Measurements from ENCODE around the gene CCK. TPM values are rescaled to one million over a fixed set of nuclear protein-coding genes. Genes with fewer than 3 reads are reported as not detected.
A peak's percentile ranks its signal among the peaks of the same experiment; 100 is the strongest.

Gene CCK
- polyA plus RNA-seq, 1 experiment = not detected

DNA sequence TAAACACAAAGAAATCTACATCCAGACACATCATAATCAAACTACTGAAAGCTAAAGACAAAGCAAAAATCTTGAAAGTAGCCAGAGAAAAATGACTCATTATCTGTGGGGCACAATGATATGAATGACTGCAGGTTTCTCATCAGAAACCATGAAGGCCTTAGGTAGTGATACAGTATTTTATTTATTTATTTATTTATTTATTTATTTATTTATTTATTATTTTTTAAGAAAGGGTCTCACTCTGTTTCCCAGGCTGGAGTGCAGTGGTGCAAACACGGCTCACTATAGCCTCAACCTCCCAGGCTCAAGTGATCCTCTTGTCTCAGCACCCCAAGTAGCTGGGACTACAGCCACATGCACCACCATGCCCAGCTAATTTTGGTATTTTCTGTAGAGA is 15.2 kb downstream of the CCK start:
- H3K4me3 ChIP-seq (ENCODE audit: low read depth, low read length) = no peak overlapping the region
- DNase-seq (ENCODE audit: low read depth) = no peak
- peaks cover 7% of the 10 kb centered on the region for H3K27me3 ChIP-seq (ENCODE audit: control insufficient read depth, insufficient read depth, low read length)
- H3K36me3 ChIP-seq (ENCODE audit: control insufficient read depth, insufficient read depth, low read length) = no peaks in the 10 kb centered on the region
- TF ChIP-seq, protein P1, sequence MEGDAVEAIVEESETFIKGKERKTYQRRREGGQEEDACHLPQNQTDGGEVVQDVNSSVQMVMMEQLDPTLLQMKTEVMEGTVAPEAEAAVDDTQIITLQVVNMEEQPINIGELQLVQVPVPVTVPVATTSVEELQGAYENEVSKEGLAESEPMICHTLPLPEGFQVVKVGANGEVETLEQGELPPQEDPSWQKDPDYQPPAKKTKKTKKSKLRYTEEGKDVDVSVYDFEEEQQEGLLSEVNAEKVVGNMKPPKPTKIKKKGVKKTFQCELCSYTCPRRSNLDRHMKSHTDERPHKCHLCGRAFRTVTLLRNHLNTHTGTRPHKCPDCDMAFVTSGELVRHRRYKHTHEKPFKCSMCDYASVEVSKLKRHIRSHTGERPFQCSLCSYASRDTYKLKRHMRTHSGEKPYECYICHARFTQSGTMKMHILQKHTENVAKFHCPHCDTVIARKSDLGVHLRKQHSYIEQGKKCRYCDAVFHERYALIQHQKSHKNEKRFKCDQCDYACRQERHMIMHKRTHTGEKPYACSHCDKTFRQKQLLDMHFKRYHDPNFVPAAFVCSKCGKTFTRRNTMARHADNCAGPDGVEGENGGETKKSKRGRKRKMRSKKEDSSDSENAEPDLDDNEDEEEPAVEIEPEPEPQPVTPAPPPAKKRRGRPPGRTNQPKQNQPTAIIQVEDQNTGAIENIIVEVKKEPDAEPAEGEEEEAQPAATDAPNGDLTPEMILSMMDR (IDR thresholded peaks at IDR 0.05; ENCODE audit: insufficient read depth, low read depth, low read length) = no peak
- CTCF ChIA-PET = interaction anchor here (0.9 to 8.1 kb wide), 4 partner anchors 10 to 191 kb away, joined by 4 to 122 read pairs (median 5); no protein-coding TSS in a partner anchor
- POLR2A ChIA-PET = no interaction called here

DNA sequence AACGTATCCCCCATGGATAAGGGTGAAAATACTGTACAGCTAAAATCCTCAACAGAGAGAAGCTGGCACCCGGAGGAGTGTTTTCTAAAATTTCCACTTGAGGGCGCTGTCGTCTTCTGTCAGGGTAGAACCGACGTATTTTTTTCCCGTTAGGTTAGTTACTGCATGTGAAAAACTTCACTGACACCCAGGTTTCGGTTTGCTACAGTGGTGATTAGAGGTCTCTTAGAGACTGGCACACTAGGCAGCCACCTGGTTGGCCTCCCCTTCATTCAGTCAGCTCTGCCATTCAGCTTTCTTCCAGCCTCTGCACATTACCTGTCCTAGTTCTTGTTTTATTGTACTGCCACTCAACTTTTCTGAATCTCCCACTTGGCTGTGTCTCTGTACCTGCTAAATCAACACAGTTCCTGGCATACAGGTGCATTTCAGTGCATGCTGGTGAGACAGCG is 18.4 kb downstream of the CCK start:
- Histone ChIP-seq H3K36me3 (ENCODE audit: control insufficient read depth, insufficient read depth, low read length) (no peaks in the 10 kb centered on the region), H3K27me3 (ENCODE audit: control insufficient read depth, insufficient read depth, low read length) (peaks cover 10% of the 10 kb centered on the region), H3K4me3 (ENCODE audit: low read depth, low read length) (no peak overlapping the region)
- TF ChIP-seq, protein P1 (IDR thresholded peaks at IDR 0.05; ENCODE audit: insufficient read depth, low read depth, low read length) = peak; percentile 69
- CTCF ChIA-PET = interaction anchor here (0.7 to 8.1 kb wide), 25 partner anchors 8 to 299 kb away, joined by 3 to 122 read pairs (median 5); no protein-coding TSS in a partner anchor
- POLR2A ChIA-PET = no interaction called here
- DNase-seq (ENCODE audit: low read depth) = no peak

DNA sequence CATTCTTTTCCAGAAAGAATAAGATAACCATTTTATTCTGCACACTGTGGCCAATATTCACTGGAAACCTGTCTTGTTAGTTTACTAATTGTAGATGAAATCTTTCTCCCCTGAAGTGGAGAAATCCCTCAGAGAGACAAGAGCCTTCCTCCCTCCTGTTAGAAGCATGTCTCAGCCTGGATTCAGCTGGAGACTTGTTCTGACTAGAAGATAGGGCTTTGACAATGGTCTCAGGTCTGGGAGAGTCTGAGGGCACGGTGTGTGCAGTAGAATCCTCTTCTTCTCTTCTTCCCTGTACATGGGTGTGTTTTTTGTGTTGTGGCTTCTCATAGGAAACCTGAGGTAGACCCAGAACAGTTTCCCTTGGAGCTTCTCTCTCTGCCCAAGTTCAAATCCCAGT is 19.9 kb downstream of the CCK start:
- Histone ChIP-seq H3K27me3 (ENCODE audit: control insufficient read depth, insufficient read depth, low read length) (peaks cover 10% of the 10 kb centered on the region), H3K4me3 (ENCODE audit: low read depth, low read length) (no peak overlapping the region), H3K36me3 (ENCODE audit: control insufficient read depth, insufficient read depth, low read length) (no peaks in the 10 kb centered on the region)
- ChIA-PET POLR2A (no interaction called here), CTCF (interaction anchor here (4.0 to 8.1 kb wide), 3 partner anchors 16 to 300 kb away, joined by 24 to 122 read pairs (median 32); no protein-coding TSS in a partner anchor)
- TF ChIP-seq, protein P1 (IDR thresholded peaks at IDR 0.05; ENCODE audit: insufficient read depth, low read depth, low read length) = no peak
- no peak for DNase-seq (ENCODE audit: low read depth)

- POLR2A ChIA-PET = no interaction called here
- TF ChIP-seq, protein P1 (IDR thresholded peaks at IDR 0.05; ENCODE audit: insufficient read depth, low read depth, low read length) = no peak
- no peak overlapping the region for H3K4me3 ChIP-seq (ENCODE audit: low read depth, low read length)
- no peak for DNase-seq (ENCODE audit: low read depth)
- no peaks in the 10 kb centered on the region for H3K36me3 ChIP-seq (ENCODE audit: control insufficient read depth, insufficient read depth, low read length)
- no peaks in the 10 kb centered on the region; the same call in 1 of the 2 replicates for H3K27me3 ChIP-seq (ENCODE audit: control insufficient read depth, insufficient read depth, low read length)
- CTCF ChIA-PET = interaction anchor here (1.0 kb wide), 1 partner anchor 11 kb away, joined by 6 read pairs; no protein-coding TSS in a partner anchor
Measured at GRCh38 chr3:42236611-42237010, 29.4 kb downstream of the CCK start.

DNA sequence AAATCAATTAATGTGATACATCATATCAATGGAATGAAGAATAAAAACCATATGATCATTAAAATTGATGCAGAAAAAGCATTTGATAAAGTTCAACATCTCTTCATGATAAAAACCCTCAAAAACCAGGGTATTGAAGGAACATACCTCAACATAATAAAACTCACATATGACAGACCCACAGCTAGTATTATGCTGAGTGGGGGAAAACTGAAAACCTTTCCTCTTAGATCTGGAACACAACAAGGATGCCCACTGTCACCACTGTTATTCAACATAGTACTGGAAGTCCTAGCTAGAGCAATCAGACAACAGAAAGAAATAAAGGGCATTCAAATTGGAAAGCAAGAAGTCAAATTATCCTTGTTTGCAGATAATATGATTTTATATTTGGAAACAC is 30.5 kb downstream of the CCK start:
- Histone ChIP-seq H3K27me3 (ENCODE audit: control insufficient read depth, insufficient read depth, low read length) (no peaks in the 10 kb centered on the region; the same call in 1 of the 2 replicates), H3K4me3 (ENCODE audit: low read depth, low read length) (no peak overlapping the region), H3K36me3 (ENCODE audit: control insufficient read depth, insufficient read depth, low read length) (no peaks in the 10 kb centered on the region)
- TF ChIP-seq, protein P1 (IDR thresholded peaks at IDR 0.05; ENCODE audit: insufficient read depth, low read depth, low read length) = no peak
- ChIA-PET CTCF (interaction anchor here (1.0 to 1.2 kb wide), 2 partner anchors 206 to 208 kb away, joined by 3 to 4 read pairs; no protein-coding TSS in a partner anchor), POLR2A (no interaction called here)
- no peak for DNase-seq (ENCODE audit: low read depth)

All from BJ (cell line).